SU-DHL-6 (cell line): ENCODE results near the gene RAET1G.
"Not testable (repeated sequence)": the region's sequence is repeated elsewhere in the genome, so short reads cannot be mapped to it uniquely, and the experiment has no call there.

Experiments
- H2AFZ ChIP-seq: fragments of 200-600 bp; sonication (generic); 2 replicates; pipeline ENCODE4 v1.6.1; 2014; ENCODE audit warnings: low read depth, mild to moderate bottlenecking, moderate library complexity, mixed read lengths, antibody characterized with exemption, low read length; ENCODE audit not compliant: severe bottlenecking
- H3F3A ChIP-seq: fragments of 200-600 bp; shearing (Covaris generic); 2 replicates; pipeline ENCODE4 v1.6.0; 2016; ENCODE audit warnings: antibody characterized with exemption, mild to moderate bottlenecking; ENCODE audit not compliant: insufficient read depth
- H3K27ac ChIP-seq: fragments of 200-600 bp; sonication (generic); 2 replicates; pipeline ENCODE4 v1.5.1; 2016; ENCODE audit warnings: low read depth, mild to moderate bottlenecking, low read length, moderate library complexity, mixed read lengths
- H3K27me3 ChIP-seq: fragments of 200-600 bp; sonication (generic), shearing (Covaris generic); 2 replicates; pipeline ENCODE4 v1.6.0; 2014; ENCODE audit warnings: mild to moderate bottlenecking, low read length
- H3K36me3 ChIP-seq: fragments of 200-600 bp; sonication (generic); 2 replicates; pipeline ENCODE4 v1.6.1; 2014; ENCODE audit warnings: mild to moderate bottlenecking, low read length, mixed read lengths
- H3K4me2 ChIP-seq: fragments of 300-600, 200-600 bp; shearing (Covaris generic), sonication (generic); 2 replicates; pipeline ENCODE4 v1.6.0; 2014; ENCODE audit warnings: low read length, low read depth, mild to moderate bottlenecking; ENCODE audit not compliant: poor library complexity, severe bottlenecking
- H3K4me3 ChIP-seq: fragments of 200-600 bp; sonication (generic); 2 replicates; pipeline ENCODE4 v1.5.1; 2014; ENCODE audit warnings: antibody characterized with exemption, low read length, mild to moderate bottlenecking, mixed read lengths; ENCODE audit not compliant: insufficient read depth, poor library complexity, severe bottlenecking
- H3K79me2 ChIP-seq: fragments of 200-600 bp; sonication (generic); 2 replicates; pipeline ENCODE4 v1.6.1; 2014; ENCODE audit warnings: mild to moderate bottlenecking, low read length, moderate library complexity; ENCODE audit not compliant: insufficient read depth
- H3K9ac ChIP-seq: fragments of 200-600 bp; sonication (generic); 2 replicates; pipeline ENCODE4 v1.7.0; 2014; ENCODE audit warnings: mild to moderate bottlenecking, low read length
- H3K9me2 ChIP-seq: fragments of 200-600 bp; sonication (generic); replicated peaks from 2 replicates; pipeline ENCODE4 v1.6.1; 2014; ENCODE audit warnings: low read length; ENCODE audit not compliant: insufficient read depth
- H3K9me3 ChIP-seq: fragments of 200-600 bp; sonication (generic); 2 replicates; pipeline ENCODE4 v1.6.1; 2014; ENCODE audit warnings: low read length, mixed read lengths; ENCODE audit not compliant: insufficient read depth
- H4K20me1 ChIP-seq: fragments of 200-600 bp; sonication (generic); 2 replicates; pipeline ENCODE4 v1.6.1; 2014; ENCODE audit warnings: low read depth, mild to moderate bottlenecking, antibody characterized with exemption, low read length, moderate library complexity, mixed read lengths
- EZH2phosphoT487 ChIP-seq: fragments of 200-600 bp; sonication (generic), shearing (Covaris generic); conservative IDR thresholded peaks from 2 replicates; pipeline ENCODE4 v1.6.1; 2018; ENCODE audit warnings: mild to moderate bottlenecking, antibody characterized with exemption, low read length, moderate library complexity, mixed read lengths
- TF ChIP-seq, protein P1 (sequence below): fragments of 200-600 bp; sonication (generic); IDR thresholded peaks from one replicate; pipeline ENCODE4 v1.5.1; 2017; ENCODE audit warnings: antibody characterized with exemption, mild to moderate bottlenecking, low read length, moderate library complexity; ENCODE audit not compliant: insufficient read depth, poor library complexity, severe bottlenecking

RAET1G gene

DNA sequence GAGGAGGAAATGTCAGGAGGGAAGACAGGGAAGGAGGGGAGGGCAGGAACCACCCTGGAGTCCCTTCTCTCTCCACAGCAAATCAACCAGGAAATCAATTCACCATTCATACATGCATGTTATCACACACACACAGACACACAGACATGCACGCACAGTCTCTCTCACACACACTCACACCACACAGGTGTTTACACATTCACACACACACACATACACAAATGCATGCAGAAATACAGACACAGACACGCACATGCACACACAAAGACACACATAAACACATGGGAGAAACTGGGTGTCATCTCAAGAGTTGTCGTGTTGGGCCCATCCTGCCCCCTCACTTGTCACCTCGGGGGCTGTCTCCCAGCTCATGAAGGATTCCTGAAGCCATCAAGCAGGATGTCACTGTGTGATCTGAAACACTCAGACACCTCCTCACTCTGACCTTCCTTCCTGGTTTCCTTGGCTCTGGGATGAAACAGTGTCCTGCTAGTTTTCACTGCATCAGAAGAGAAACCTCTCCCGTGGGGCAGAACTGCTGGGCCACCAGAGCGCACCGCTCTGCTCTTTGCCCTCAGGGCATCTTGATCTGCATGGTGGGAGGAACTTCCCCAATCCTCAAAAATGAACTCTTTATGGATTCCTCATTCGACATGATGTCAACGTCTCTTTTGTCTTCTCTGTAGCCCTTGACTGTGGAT, 9.2 kb downstream of the RAET1G start:
- Histone ChIP-seq H3K4me2 (no peak overlapping the region), H3K27ac (no peak overlapping the region), H3K9me3 (peaks cover 7% of the 10 kb centered on the region; the same call in 1 of the 2 replicates), H3K79me2 (no peaks in the 10 kb centered on the region), H3K4me3 (no peak overlapping the region), H3F3A (no peaks in the 10 kb centered on the region), H3K9me2 (no peaks in the 10 kb centered on the region), H3K9ac (no peak overlapping the region), H3K27me3 (no peaks in the 10 kb centered on the region), H2AFZ (no peak overlapping the region), H4K20me1 (no peaks in the 10 kb centered on the region), H3K36me3 (no peaks in the 10 kb centered on the region)
- TF ChIP-seq, protein P1, sequence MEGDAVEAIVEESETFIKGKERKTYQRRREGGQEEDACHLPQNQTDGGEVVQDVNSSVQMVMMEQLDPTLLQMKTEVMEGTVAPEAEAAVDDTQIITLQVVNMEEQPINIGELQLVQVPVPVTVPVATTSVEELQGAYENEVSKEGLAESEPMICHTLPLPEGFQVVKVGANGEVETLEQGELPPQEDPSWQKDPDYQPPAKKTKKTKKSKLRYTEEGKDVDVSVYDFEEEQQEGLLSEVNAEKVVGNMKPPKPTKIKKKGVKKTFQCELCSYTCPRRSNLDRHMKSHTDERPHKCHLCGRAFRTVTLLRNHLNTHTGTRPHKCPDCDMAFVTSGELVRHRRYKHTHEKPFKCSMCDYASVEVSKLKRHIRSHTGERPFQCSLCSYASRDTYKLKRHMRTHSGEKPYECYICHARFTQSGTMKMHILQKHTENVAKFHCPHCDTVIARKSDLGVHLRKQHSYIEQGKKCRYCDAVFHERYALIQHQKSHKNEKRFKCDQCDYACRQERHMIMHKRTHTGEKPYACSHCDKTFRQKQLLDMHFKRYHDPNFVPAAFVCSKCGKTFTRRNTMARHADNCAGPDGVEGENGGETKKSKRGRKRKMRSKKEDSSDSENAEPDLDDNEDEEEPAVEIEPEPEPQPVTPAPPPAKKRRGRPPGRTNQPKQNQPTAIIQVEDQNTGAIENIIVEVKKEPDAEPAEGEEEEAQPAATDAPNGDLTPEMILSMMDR, result no peak
- no peak for TF ChIP-seq EZH2phosphoT487

GRCh38 chr6:149913085-149913484, 9.8 kb downstream of the RAET1G start:
- Histone ChIP-seq H3K79me2 (no peaks in the 10 kb centered on the region), H3K27ac (no peak overlapping the region), H3K36me3 (no peaks in the 10 kb centered on the region), H3K4me3 (no peak overlapping the region), H3K27me3 (no peaks in the 10 kb centered on the region), H3K9me3 (peaks cover 13% of the 10 kb centered on the region; the same call in 1 of the 2 replicates), H4K20me1 (no peaks in the 10 kb centered on the region), H2AFZ (no peak overlapping the region), H3K9ac (no peak overlapping the region), H3F3A (no peaks in the 10 kb centered on the region), H3K4me2 (no peak overlapping the region), H3K9me2 (no peaks in the 10 kb centered on the region)
- TF ChIP-seq, protein P1, result no peak
- no peak for TF ChIP-seq EZH2phosphoT487

DNA sequence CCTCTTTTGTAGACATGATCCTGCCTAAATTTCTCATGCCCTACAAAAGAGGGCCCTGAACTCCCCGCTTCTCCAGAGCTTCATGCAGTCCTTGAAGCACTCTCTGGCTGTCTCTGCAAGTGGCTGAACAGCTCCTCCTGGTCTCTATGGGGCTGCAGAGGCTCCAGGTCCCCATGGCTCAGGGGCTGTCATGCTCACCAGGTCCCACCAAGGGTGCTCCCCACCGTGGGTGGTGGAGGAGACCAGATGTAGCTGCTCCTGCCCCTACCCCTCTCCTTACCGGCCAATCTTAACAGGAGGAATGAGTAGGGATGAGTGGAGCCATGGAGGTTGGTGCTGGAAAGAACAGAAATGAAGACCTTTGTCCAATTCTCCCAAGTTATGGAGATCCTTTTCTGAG, 10.2 kb downstream of the RAET1G start:
- not testable (repeated sequence) for H3K79me2 ChIP-seq, H4K20me1 ChIP-seq, H3K27ac ChIP-seq, H3K4me2 ChIP-seq, H3K36me3 ChIP-seq, H3K9me2 ChIP-seq, H2AFZ ChIP-seq, H3K9ac ChIP-seq, H3K4me3 ChIP-seq, H3F3A ChIP-seq, H3K27me3 ChIP-seq
- H3K9me3 ChIP-seq, result peaks cover 13% of the 10 kb centered on the region; the same call in 1 of the 2 replicates

DNA sequence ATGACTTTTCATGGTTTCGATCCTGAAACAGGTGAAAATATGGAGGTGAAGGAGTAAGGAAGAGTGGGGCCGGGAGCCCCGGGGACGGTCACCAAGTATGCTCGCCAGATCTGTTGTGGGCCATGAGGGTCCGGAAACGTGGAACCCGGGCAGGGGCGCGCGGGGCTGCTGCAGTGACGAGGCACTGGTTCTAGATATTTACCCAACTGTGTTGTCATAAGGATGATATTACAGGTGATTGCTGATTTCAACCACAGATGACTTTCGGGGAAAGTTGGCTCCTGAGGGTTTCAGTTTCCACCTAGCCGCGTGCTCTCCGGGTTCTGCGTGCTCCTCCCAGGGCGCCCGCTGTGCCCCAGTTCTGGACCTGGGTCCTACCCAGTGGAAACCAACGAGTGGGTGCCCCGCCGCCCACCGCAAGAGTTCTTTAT, 12.2 kb downstream of the RAET1G start:
- Histone ChIP-seq H3K36me3 (no peaks in the 10 kb centered on the region), H3K4me3 (no peak overlapping the region), H3K9me3 (peaks cover 13% of the 10 kb centered on the region; the same call in 1 of the 2 replicates), H3K4me2 (no peak overlapping the region), H3F3A (no peaks in the 10 kb centered on the region), H3K9ac (no peak overlapping the region), H3K9me2 (no peaks in the 10 kb centered on the region), H3K27me3 (no peaks in the 10 kb centered on the region), H3K27ac (no peak overlapping the region), H3K79me2 (no peaks in the 10 kb centered on the region), H4K20me1 (no peaks in the 10 kb centered on the region), H2AFZ (no peak overlapping the region)
- no peak for TF ChIP-seq EZH2phosphoT487
- TF ChIP-seq, protein P1, result no peak
